Breast epithelium (tissue), 4 donors: Measurements from ENCODE around the gene PRSS48. TPM values are rescaled to one million over a fixed set of nuclear protein-coding genes. Genes with fewer than 3 reads are reported as not detected.
"Not testable (repeated sequence)": the region's sequence is repeated elsewhere in the genome, so short reads cannot be mapped to it uniquely, and the experiment has no call there.

Experiments used
- DNase-seq, 2 donors: peaks; one replicate each; pipeline ENCODE4 v3.0.0-alpha.2; 2019; ENCODE audit warnings: low spot score in 2 of 2
- H3K27ac ChIP-seq, 2 donors: fragments of 200-600 bp; sonication (generic) in 1 of 2; one replicate each; pipeline ENCODE4 v1.5.1; 2016 to 2019; ENCODE audit warnings: mild to moderate bottlenecking in 1 of 2
- H3K27me3 ChIP-seq, 2 donors: fragments of 200-600 bp; sonication (generic) in 1 of 2; one replicate each; pipeline versions ENCODE4 v1.5.1 to v1.6.0; 2017 to 2019; ENCODE audit warnings: control low read depth in 1 of 2, mild to moderate bottlenecking in 1 of 2
- H3K36me3 ChIP-seq: fragments of 200-600 bp; one replicate; pipeline ENCODE4 v1.5.1; 2019
- H3K4me1 ChIP-seq, 2 donors: fragments of 200-600 bp; sonication (generic); one replicate each; pipeline ENCODE4 v1.5.1; 2016 to 2019; ENCODE audit warnings: control low read depth in 1 of 2
- H3K4me3 ChIP-seq, 3 donors: fragments of 200-600 bp; sonication (generic); 1 replicate in 2 of 3; 2 replicates in 1 of 3; pipeline ENCODE4 v1.5.1; 2016 to 2019; ENCODE audit warnings: mild to moderate bottlenecking in 3 of 3, moderate library complexity in 2 of 3
- H3K9me3 ChIP-seq, 2 donors: fragments of 200-600 bp; sonication (generic) in 1 of 2; one replicate each; pipeline ENCODE4 v1.5.1; 2016 to 2019; ENCODE audit warnings: control low read depth in 1 of 2
- POLR2A ChIP-seq: fragments of 450-650 bp; IDR thresholded peaks from one replicate; pipeline ENCODE4 v1.6.1; 2016; ENCODE audit warnings: antibody characterized with exemption, mild to moderate bottlenecking, moderate library complexity
- POLR2AphosphoS5 ChIP-seq, 3 donors: sonication (generic); formaldehyde crosslinking; IDR thresholded peaks; one replicate each; pipeline ENCODE4 v1.6.1; 2017; ENCODE audit warnings: antibody characterized with exemption in 3 of 3
- intact Hi-C: fragments of 100-400 bp; cut with DNase I; formaldehyde crosslinking; loops from one replicate; pipeline ENCODE4 v1.15.1; 2023; ENCODE audit warnings: low total_unique reads
- total RNA-seq, 3 donors: library from RNA; depleted of rRNA; stranded (reverse); fragments of >200 nt; gene quantifications; one replicate each; pipeline ENCODE4 v1.1.0, GENCODE V29; 2016
- TF ChIP-seq, protein P1 (sequence below), 3 donors: fragments of 450-650 bp; IDR thresholded peaks; one replicate each; pipeline ENCODE4 v1.5.1; 2016 to 2017; ENCODE audit warnings: antibody characterized with exemption in 3 of 3, mild to moderate bottlenecking in 3 of 3, moderate library complexity in 3 of 3

PRSS48 gene
- total RNA-seq, 3 donors from 2014 or later = not detected

DNA sequence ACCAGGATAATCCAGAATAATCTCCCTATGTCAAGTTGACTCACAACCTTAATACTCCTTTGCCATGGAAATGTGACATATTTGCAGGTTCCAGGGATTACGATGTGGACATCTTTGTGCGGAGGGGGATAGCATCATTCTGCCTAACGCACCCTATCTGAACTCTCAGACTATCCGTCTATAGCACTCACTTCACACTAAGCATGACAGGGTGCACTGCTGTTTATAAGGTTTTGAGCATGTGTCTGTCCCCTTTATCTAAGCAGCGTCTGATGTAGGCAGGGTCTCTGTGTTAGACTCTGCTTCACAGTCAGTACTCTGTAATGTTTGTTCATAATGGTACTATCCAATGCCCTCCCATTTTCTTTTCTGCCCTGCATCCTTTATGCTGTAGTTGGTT, 43.4 kb upstream of the PRSS48 start:
- TF ChIP-seq POLR2A = no peak
- no peak for TF ChIP-seq POLR2AphosphoS5 (IDR thresholded peaks at IDR 0.05)
- TF ChIP-seq, protein P1, sequence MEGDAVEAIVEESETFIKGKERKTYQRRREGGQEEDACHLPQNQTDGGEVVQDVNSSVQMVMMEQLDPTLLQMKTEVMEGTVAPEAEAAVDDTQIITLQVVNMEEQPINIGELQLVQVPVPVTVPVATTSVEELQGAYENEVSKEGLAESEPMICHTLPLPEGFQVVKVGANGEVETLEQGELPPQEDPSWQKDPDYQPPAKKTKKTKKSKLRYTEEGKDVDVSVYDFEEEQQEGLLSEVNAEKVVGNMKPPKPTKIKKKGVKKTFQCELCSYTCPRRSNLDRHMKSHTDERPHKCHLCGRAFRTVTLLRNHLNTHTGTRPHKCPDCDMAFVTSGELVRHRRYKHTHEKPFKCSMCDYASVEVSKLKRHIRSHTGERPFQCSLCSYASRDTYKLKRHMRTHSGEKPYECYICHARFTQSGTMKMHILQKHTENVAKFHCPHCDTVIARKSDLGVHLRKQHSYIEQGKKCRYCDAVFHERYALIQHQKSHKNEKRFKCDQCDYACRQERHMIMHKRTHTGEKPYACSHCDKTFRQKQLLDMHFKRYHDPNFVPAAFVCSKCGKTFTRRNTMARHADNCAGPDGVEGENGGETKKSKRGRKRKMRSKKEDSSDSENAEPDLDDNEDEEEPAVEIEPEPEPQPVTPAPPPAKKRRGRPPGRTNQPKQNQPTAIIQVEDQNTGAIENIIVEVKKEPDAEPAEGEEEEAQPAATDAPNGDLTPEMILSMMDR (IDR thresholded peaks at IDR 0.05) = no peak
- H3K4me3 ChIP-seq = no peak overlapping the region
- H3K27ac ChIP-seq = no peak overlapping the region
- H3K9me3 ChIP-seq = no peaks in the 10 kb centered on the region
- no peak for DNase-seq
- no peaks in the 10 kb centered on the region for H3K36me3 ChIP-seq
- intact Hi-C loops = no loop called here
- no peaks in the 10 kb centered on the region for H3K27me3 ChIP-seq
- H3K4me1 ChIP-seq = no peaks in the 10 kb centered on the region

DNA sequence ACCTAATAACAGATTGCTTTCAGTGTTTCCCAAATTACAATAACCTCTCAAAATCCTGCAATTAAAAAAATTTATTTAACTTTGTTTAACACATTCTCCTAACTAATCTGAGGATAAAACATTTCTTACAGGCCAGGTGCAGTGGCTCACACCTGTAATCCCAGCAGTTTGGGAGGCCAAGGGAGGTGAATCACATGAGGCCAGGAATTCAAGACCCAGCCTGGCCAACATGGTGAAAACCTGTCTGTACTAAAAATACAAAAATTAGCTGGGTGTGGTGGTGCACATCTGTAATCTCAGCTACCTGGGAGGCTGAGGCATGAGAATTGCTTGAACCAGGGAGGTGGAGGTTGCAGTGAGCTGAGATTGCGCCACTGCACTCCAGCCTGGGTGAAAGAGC, 41.6 kb upstream of the PRSS48 start:
- intact Hi-C loops, H3K27ac ChIP-seq: not testable (repeated sequence)

DNA sequence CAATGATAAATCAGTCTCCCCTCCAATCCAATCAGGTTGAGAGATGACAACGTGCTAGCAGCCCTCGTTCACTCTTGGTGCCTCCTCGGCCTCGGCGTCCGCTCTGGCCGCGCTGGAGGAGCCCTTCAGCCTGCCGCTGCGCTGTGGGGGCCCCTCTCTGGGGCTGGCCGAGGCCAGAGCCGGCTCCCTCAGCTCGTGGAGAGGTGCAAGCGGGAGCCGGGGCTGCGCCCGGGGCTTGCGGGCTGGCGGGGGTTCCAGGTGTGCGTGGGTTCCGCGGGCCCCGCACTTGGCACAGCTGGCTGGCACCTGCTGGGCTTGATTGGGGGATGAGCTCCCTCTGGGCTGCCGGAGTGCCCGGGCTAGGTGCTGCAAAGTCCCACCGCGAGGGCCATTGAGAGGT, 40.9 kb upstream of the PRSS48 start:
- Histone ChIP-seq H3K27me3 (no peaks in the 10 kb centered on the region), H3K4me1 (no peaks in the 10 kb centered on the region), H3K27ac (no peak overlapping the region), H3K9me3 (no peaks in the 10 kb centered on the region), H3K4me3 (no peak overlapping the region), H3K36me3 (no peaks in the 10 kb centered on the region)
- no peak for DNase-seq
- intact Hi-C loops = no loop called here
- TF ChIP-seq, protein P1 (IDR thresholded peaks at IDR 0.05) = no peak

More for the DNA sequence above, 41.6 kb upstream of the PRSS48 start:
- not testable (repeated sequence) for H3K4me1 ChIP-seq, H3K9me3 ChIP-seq, H3K36me3 ChIP-seq, H3K4me3 ChIP-seq, H3K27me3 ChIP-seq, DNase-seq

DNA sequence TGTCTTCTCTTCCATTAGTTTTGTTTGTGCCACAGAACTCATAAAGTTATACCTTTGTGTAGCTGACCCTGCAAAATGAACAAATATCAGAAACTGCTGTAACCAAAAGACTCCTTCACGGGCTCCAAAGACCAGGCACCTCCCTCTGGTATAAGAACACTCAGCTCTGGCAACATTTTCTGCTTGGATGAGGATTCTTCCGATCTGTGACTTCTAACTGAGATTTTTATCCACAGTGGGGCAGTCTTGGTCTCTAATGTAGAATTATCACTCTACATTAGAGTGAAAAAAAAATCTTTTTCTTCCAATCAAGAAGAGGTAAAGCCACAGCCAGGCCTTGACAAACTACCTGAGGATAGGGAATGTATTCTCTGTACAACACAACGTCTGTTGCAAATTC, 38.5 kb upstream of the PRSS48 start:
- H3K4me1 ChIP-seq = no peaks in the 10 kb centered on the region
- H3K9me3 ChIP-seq = no peaks in the 10 kb centered on the region
- TF ChIP-seq, protein P1 (IDR thresholded peaks at IDR 0.05) = peak in 1 of 3 donors; percentile 5
- TF ChIP-seq POLR2A = no peak
- H3K4me3 ChIP-seq = no peak overlapping the region
- H3K36me3 ChIP-seq = no peaks in the 10 kb centered on the region
- H3K27ac ChIP-seq = no peak overlapping the region
- DNase-seq = no peak
- intact Hi-C loops = no loop called here
- H3K27me3 ChIP-seq = no peaks in the 10 kb centered on the region

DNA sequence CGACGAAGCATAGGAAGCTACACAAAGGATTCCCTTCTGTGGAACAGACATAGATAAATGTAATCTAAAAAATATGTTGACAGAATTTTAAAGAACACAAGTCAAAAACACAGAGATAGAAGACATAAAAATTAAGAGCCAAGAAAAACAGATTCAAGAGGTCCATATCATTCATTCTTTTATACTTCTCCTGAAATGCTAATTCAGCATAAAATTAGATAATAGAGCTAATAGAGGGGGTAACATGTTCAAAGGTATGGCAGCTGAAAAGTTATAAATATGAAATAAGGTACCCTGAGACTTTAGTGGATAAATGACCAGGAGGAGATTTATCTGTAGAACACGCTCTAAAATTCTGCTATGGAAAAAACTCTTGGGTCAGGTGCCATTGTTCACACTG, 37.4 kb upstream of the PRSS48 start:
- Histone ChIP-seq H3K4me3 (no peak overlapping the region), H3K27ac (no peak overlapping the region), H3K36me3 (no peaks in the 10 kb centered on the region), H3K4me1 (no peaks in the 10 kb centered on the region), H3K9me3 (no peaks in the 10 kb centered on the region), H3K27me3 (no peaks in the 10 kb centered on the region)
- DNase-seq = no peak
- TF ChIP-seq POLR2A (no peak), POLR2AphosphoS5 (IDR thresholded peaks at IDR 0.05) (no peak)
- TF ChIP-seq, protein P1 (IDR thresholded peaks at IDR 0.05) = no peak
- intact Hi-C loops = no loop called here

DNA sequence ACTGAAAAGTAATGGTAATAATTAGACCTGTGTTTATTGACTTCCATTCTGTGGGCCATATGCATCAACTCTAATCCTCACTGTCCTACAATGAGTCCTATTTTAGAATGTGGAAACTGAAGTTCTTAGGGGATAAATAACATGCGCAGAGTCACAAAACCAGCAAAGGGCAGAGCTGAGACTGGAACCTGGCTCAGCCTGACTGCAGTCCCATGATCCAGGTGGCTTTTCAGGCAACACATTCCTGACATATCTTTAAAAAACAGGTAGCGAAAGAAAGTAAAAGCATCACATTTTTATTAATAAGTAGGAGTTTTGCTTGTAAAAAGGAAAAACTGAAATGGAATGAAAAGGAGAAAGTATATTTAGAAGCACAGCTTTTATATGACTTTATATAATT, 34.7 kb upstream of the PRSS48 start:
- no peaks in the 10 kb centered on the region for H3K9me3 ChIP-seq
- H3K4me1 ChIP-seq = no peaks in the 10 kb centered on the region
- DNase-seq = no peak
- intact Hi-C loops = no loop called here
- no peaks in the 10 kb centered on the region for H3K27me3 ChIP-seq
- no peak for TF ChIP-seq POLR2AphosphoS5 (IDR thresholded peaks at IDR 0.05)
- no peak overlapping the region for H3K4me3 ChIP-seq
- no peak overlapping the region for H3K27ac ChIP-seq
- H3K36me3 ChIP-seq = no peaks in the 10 kb centered on the region
